SKM-1 (cell line): ENCODE results near the gene PRSS16.
"Not testable (repeated sequence)": the region's sequence is repeated elsewhere in the genome, so short reads cannot be mapped to it uniquely, and the experiment has no call there.

Experiments used
- DNase-seq: peaks from one replicate; lab custom pipeline; 2025; ENCODE audit not compliant: unreplicated experiment; lab: John Stamatoyannopoulos, UW

PRSS16 gene

DNA sequence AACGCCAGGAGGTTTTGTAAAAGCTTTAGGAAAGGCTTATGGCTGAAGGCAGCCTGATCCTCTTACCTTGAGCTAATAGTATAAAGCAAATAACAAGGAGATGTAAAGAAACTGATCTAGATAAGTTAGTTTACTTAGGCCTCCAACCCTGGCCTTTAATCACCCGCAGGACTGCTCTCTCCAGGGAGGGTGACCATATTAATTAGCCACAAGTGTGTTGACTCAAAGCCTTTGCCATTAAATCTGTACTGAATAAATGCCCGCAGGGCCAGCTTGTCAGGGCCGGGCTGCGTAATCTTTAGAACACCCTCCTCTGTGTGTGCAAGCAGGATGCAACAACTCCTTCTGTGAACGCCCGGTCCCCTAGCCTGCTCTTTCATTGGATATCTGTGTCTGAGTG is 6.1 kb upstream of the PRSS16 start:
- no peak for DNase-seq

DNA sequence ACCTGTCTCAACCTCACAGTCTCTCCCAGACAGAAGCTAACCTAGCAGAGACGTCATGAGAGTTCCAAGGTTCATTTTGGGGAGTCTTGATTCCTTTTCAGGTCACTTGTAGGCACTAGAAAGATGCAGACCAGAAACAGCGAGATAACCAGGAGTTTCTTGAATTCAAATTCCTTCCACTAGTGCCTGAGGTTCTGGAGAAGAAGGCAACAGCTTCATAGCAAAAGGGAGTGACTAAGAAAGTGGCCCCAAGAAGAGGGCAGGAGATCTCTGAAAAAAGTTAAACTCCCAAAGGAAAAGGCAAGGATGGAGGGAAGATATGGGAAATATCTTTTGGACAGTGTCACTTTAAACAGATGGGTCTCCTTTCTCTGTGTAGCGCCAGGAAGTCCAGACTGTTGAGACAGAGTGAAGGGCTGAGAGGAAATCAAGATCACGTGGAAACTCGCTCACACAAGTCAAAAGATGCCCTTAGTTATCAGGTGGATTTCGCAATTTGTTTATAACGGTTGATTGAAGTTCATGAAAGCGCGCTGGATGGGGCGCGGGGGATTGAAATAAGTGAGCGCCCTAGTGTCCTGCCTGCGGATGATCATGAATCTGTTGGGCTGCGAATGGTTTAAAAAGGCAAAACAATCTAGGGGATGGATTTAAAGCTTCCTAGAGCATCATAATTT is 4.8 kb upstream of the PRSS16 start:
- DNase-seq, result no peak

DNA sequence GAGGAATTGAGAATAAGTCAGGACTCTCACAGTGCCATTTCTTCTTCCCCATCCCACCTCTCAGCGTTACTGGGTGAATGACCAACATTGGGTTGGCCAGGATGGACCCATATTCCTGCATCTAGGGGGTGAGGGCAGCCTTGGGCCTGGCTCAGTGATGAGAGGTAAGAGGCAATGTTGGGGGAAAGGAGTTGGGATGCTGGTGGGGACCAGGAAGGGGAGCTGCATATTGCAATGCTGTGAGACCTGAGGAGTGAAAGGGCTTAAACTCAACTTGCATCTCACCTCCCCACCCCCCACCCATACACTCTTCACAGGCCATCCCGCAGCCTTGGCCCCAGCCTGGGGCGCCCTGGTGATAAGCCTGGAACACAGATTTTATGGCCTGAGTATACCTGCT is 1.3 kb downstream of the PRSS16 start:
- no peak for DNase-seq

DNA sequence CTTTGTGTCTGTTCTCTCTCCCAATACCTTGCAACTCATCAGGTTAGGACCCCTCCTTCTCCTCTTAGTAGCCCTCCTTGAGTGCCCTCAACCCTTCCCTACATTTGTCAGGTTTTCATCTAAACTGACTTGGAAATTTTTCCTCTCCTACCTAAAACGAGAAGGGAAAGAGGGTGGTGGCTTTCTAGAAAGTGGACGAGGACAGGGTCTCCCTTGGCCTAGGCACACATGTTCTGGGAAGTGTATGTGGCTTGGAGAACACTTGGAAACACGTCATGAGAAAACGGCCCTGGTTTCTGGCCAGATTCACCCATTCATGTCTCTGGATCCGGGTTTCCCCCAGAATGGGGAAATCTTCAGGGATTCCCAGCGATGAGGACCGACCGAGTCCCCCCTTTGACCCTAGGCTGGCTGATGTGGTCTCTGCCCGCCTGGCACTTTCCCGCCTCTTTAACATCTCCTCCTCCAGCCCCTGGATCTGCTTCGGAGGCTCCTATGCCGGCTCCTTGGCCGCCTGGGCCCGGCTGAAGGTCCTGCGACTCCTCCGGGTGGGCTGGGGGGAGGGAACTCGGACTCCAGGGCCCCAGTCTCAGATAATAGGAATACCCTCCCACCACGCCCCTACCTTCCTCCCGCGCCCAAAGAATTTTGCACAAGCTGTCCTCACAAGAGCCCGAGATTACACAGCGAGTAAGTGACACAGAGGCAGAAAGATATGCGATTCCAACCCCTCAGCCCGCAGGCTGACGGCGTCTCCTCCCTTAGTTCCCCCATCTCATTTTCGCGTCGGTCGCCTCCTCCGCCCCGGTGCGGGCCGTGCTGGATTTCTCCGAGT is 3.0 kb downstream of the PRSS16 start:
- no peak for DNase-seq

DNA sequence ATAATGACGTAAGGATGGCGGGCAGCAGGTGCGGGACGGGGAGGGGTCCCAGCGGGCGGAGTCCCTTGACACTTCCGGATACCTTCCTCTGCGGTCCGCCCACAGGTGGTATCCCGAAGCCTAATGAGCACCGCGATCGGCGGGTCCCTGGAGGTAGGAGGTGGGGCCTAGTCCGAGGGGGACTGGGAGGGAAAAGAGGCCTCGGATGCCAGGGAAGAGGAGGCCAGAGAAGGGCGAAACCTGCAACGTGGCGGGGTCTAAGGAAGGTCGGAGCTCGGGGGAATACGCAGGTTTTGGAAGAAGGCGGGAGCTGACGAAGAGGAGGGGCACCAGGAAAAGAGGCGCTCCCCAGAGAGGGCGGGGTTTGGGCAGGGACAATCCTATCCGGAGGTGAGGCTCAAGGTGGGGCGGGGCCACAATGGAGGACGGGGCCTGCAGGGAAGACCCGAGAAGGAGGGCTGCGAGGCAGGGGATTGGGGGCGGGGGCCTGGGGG is 3.7 kb downstream of the PRSS16 start:
- DNase-seq, result peak; percentile 77

DNA sequence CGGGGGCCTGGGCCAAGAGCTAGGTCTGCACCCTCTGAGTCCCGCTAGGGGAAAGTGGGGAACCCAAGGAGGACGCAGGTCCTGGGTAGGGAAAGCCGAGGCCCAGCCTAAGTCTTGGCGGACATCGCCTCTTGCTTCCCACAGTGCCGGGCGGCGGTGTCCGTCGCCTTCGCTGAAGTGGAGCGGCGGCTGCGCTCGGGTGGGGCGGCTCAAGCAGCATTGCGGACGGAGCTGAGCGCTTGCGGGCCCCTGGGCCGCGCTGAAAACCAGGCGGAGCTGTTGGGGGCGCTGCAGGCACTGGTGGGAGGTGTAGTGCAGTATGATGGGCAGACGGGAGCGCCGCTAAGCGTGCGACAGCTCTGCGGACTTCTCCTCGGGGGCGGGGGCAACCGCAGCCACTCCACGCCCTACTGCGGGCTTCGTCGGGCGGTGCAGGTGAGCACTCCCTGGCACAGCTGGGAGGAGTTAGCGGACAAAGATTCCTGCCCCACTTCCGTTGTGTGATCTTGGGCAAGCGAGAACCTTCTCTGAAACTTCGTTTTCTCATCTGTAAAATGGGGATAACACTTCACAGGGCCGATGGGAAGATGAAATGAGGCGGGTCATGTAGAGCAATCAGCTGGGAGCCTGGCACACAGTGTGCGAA is 4.2 kb downstream of the PRSS16 start:
- peak; percentile 89 for DNase-seq

DNA sequence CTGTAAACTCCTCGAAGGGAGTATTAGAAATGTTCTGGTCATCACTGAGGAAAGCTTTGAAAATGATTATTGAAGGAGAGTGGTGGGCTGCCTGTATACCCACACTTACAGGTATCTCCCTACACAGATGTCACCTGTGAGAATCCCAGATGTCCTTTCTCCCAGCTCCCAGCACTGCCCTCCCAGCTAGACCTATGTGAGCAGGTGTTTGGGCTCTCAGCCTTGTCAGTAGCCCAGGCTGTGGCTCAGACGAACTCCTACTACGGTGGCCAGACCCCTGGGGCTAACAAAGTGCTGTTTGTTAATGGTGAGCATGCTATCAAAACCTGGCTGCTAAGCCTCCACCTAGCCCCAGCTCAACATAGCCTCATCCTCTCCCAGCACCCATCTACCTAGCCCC is 7.1 kb downstream of the PRSS16 start:
- DNase-seq, result no peak

DNA sequence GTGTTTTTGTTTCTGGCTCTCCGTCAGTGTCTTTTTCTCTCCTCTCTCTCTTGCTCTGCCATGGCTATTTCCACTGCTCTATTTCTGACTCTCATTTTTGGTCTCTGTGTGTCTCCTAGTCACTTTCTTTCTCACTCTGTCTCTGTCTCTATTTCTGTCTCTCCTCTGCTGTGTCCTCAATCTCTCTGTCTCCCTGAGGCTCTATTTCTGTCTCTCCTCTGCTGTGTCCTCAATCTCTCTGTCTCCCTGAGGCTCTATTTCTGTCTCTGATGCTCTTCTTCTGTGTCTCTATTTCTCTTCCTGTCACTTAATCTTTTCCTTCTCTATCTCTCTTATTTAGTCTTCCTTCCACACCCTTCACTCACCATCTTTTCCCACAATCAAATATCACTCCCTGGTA is 8.4 kb downstream of the PRSS16 start:
- no peak for DNase-seq

DNA sequence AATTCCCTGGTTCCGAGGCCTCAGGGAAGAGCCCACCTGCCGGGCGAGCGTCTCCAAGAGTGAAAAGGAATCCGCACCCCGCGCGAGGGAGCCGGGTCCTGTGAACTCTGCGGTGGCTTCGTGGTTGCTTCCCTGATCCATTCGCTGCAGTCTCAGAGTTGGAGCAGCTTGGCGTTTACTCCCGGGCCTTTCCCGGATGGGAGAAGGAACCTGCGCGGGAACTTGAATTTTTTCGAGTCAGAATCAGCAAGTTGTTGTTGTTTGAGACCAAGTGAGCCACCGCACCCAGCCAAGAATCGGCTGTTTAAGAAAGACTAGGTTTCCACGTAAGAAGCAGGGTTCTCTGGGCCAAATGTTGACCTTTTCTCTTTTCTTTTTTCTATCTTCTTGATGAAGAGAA is 12.9 kb downstream of the PRSS16 start:
- no peak for DNase-seq

DNA sequence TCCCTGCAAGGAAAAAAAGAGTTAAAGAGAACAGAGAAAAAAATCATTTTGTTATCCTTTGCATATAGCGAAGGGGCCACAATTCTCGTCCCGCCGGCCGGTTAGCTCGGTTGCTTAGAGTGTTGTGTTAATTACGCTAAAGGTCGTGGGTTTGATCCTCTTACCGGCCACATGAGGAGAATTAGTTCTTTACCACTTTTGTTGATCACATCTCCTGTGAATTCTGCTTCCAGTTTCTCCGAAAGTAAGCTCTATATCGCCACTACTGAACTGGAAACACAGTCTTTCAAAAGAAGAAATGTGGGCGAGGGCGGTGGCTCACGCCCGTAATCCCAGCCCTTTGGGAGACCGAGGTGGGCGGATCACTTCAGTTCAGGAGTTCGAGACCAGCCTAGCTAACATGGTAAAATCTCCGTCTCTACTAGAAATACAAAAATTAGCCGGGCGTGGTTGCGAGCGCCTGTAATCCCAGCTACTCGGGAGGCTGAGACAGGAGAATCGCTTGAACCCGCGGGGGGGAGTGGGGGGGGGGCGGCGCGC is 13.4 kb downstream of the PRSS16 start:
- DNase-seq, result no peak

DNA sequence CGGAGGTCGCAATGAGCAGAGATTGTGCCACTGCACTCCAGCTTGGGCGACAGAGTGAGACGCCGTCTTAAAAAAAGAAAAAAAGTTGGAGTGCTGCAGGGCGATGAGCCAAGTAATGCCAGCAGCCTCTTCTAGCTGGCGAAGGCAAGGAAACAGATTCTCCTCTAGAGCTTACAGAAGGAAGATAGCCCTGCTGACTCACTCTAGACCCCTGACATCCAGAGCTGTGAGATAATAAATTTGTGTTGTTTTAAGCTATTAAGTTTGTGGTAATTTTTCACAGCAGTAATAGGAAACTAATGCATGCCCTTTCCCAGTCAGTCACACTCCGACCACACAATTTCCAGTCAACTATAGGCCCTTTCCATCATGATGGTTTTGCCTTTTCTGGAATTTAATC is 16.4 kb downstream of the PRSS16 start:
- DNase-seq, result no peak

DNA sequence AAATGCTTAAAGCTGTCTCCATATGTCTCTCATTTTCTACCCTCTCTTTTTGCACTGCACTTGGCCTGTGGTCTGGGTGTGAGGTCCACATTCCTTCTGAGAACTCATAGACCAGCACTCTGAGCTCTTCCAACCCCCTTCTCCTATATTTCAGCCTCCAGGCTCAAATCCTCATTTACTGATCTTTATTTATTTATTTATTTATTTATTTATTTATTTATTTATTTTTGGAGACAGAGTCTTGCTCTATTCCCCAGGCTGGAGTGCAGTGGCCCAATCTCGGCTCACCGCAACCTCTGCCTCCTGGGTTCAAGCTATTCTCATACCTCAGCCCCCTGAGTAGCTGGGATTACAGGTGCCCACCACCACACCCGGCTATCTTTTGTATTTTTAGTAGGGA is 19.5 kb downstream of the PRSS16 start:
- DNase-seq, result not testable (repeated sequence)

DNA sequence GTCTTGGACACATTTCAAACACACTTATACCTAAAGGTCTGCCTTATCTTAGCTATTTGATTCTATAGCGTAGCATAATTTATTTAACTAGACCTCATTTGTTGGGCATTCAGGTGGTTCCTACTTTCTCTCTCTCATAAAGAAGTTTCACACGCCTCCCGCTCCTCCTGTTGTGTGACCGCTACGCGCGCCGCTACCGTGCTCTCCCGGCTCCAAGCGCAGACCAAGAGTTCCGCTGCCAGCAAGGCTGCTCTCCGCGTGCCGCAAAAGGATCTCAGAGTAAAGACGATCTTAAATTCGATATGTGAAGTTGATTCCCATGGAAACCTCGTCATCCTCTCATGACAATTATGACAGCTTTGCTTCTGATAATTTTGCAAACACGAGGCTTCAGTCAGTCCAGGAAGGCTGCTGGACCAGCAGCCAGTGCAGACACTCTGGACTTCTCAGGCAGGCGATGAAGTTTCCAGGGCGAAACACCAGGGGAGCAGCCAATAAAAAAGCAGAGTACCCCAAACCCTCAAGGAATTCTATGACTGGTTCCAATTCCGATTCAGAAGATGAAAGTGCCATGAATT is 20.4 kb downstream of the PRSS16 start:
- DNase-seq, result no peak

DNA sequence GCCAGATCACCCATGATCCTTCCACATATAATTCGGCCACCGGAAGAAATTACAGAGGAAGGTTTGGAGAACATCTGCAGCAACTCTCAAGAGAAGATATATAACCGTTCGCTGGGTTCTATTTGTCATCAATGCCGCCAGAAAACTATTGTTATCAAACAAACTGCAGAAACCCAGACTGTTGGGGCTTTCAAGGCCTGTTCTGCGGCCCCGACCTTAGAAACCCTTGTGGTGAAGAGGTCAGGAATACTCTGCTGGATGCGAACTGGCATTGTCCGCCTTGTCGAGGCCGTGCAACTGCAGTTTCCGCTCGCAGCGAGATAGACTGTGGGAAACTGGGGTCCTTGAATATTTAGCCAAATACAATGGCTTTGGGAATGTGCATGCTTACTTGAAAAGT is 21.3 kb downstream of the PRSS16 start:
- no peak for DNase-seq

DNA sequence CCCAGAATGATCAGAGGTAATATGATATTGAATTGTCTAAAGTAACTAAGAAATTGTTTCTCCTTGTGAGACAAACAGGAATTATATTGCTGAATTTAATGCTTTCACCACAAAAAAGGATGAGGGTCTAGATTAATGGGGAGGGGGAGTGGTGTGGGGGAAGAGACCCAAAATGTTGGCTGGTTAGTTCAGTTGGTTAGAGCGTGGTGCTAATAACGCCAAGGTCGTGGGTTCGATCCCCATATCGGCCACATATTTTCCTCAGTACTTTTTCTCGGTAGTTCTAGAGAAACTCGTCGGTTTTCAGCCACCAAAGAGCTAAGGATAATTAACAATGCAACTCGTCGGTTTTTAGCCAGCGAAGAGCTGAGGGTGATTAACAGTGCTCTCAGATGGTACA is 26.3 kb downstream of the PRSS16 start:
- DNase-seq, result no peak

DNA sequence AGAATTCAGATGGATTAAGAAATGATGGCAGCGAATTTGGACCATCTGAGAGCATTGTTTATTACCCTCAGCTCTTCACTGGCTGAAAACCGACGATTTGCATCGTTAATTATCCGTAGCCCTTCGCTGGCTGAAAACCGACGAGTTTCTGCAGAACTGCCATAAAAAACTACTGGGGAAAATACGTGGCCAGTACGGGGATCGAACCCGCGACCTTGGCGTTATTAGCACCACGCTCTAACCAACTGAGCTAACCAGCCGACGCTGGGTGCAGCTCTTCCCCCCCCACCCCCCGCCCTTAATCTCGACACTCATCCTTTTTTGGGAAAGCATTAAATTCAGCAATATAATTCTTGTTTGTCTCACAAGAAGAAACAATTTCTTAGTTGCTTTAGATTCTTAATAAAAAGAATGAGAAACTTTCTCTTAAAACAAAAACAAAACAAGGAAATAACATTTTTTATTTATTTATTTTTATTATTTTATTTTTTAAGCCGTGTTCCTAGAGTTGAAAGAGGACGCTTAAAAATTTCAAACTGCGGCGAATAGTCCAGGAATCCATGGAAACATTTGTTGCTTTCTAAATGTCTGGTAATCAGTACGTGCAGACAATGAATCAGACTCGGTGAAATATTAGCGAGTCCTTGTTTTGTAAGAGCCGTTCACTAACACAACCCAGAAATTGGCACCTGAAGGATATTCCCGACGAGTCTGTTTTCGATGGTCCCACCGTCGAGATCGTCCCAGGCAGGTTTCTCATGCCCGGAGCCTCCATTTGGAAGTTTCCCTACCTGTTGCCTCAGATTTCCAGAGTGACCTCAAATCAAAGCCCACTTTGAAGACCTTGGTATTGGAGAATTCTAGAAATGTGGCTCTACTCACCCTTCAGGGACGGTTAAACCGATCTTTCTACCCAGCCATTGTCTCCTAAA is 27.8 kb downstream of the PRSS16 start:
- no peak for DNase-seq

DNA sequence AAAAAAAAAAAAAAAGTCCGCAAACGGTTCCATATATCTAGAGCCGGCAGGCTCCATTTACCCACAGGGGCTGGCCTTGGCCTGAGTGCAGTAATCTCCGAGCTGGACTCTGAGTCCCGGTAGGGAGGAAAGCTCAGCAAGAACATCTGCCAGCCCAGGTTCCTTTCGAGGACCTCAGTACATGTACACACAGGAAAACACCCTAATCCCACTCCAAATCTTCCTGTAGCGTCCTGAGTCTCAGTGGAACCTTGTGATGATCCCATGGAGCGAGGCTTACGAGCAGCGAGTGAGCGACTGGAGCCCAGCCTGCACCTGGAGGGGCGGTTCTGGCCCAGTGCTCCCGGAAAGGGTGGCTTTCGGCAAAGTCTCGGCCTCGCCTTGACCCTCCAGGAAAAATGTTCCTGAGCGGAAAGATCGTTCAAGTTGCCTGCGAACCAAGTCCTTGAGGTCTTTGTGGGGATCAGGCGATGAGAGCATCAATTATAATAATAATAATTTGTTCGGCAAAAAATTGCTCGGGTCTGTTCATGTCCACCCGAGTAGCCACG is 32.1 kb downstream of the PRSS16 start:
- no peak for DNase-seq

DNA sequence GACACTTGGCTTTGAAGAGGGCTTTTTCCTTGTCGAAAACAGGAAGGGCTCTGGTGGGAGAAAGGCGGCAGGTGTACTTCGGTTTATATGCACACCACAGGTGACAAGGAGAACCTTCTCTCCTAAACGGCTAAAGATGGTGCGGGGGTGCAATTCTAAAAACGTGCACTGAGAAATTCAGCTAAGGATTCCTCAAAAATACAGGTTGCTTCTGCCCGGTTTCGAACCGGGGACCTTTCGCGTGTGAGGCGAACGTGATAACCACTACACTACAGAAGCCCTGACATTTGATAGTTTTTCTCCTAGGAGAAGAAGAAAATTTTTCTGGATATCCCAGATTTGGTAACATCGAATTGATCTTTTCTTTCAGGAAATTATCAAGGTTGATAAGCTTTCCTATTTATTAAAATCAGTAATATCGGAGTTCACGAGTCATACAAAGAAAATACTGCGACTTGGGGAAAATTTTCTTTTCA is 32.6 kb downstream of the PRSS16 start:
- peak; percentile 49 for DNase-seq

DNA sequence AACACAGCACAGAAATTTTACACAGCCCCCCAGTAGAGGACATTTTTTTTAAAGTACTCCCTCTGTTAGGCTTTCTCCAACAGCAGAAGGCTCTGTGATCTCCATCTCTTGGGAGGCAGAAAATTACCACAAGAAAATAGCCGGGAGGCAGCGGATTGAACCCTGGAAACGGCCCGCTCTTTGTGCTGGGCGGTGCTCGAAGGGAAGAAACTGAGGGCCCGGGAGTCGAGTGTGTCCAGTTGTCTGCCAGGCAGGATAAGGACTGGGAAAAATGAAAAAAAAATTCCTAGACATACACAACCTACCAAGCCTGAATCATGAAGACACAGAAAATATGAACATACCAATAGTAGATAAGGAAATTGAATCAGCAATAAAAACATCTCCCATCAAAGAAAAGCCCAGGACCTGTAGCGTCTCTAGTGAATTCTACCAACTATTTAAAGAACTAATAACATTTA is 33.1 kb downstream of the PRSS16 start:
- DNase-seq, result no peak

DNA sequence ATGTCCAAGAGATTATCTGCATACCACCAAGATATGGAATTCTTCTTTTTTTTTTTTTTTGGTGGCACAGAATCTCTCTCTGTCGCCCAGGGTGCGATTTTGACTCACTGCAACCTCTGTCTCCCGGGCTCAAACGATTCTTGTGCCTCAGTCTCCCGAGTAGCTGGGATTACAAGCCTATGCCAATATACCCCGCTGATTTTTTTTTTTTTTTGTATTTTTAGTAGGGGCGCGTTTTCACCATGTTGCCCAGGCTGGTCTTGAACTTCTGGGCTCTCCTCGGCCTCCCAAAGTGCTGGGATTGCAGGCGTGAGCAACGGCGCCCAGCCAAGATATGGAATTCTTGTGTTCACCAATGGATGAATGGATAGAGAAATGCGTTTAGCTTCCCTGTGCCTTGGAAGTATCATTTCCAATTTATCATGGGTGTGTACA is 33.6 kb downstream of the PRSS16 start:
- DNase-seq, result no peak
